H7 (cell line): ENCODE measurements around the gene GTSF1L. TPM values are rescaled to one million over a fixed set of nuclear protein-coding genes. Genes with fewer than 3 reads are reported as not detected.

Experiments used
- DNase-seq: peaks from one replicate; pipeline ENCODE4 v3.0.0; 2012
- H3K27me3 ChIP-seq: 2 replicates; pipeline ENCODE4 v1.6.0; 2011; ENCODE audit warnings: mild to moderate bottlenecking, low read length; ENCODE audit not compliant: control insufficient read depth, insufficient read depth
- H3K36me3 ChIP-seq: replicated peaks from 2 replicates; pipeline ENCODE4 v1.5.1; 2011; ENCODE audit warnings: low read length; ENCODE audit not compliant: control insufficient read depth, insufficient read depth
- H3K4me3 ChIP-seq: 2 replicates; pipeline ENCODE4 v1.5.1; 2011; ENCODE audit warnings: low read depth, mild to moderate bottlenecking, control low read depth, low read length, moderate library complexity; ENCODE audit not compliant: insufficient read depth
- total RNA-seq: library from RNA; depleted of rRNA; stranded (reverse); fragments of >200 nt; shearing (Covaris generic); gene quantifications from 2 replicates; pipeline ENCODE4 v1.2.3, GENCODE V29; 2014

The GTSF1L gene
- total RNA-seq, 1 experiment from 2014 or later = not detected

DNA sequence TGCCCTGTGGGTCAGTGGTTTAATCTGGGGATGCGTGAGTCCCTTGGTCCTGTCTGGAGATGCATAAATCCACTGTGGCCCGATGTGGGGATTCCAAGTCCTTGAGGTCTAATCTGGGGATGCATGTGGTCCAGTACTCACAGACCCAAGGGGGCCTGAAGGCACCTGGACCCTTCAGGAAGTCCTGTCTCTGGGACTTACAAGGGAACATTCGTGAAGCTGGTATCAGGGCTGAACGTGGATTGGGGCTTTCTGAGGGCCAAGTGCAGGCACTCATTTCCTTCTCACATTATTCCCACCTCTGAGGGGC is 25.2 kb upstream of the GTSF1L start:
- no peaks in the 10 kb centered on the region for H3K36me3 ChIP-seq

DNA sequence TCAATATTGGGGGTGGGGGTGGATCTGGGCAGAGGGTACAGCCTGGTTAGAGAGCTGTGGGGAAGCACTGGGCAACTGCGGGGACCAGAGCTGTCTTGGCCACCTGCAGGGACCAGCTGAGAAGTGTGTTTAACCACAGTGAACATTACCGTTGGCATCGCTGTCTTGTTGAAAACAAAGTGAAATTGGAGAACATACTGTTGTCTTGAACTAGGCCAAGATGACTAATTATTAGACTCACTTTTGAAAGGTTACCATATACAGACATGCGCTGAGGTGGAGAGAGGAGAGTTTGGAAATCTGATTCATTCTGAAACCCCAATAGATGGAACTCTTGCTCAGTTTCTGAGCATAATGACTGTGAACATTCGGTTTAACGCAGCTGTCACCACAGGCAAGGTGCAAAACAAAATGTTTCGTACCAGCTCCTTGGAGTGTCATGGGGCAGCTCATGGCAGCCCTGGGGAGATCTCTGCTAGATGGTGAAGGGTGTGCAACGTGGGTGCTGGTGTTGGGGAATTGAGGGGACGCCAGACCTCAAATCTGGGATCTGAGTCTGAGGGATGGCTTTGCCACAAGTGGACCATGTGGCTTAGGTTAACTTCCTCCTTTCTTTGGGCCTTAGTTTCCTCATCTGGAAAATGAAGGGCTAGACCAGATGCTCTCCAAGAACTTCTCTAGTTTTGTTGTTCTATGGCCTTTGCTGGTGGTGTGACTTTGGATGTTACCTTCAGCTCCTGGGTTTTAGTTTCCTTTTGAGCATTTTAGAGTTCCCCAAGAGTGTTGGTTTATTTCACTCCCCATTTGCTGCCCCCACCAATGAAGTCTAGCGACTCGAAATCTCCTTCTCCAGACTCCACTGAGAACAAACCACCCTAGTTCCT is 24.6 kb upstream of the GTSF1L start:
- Histone ChIP-seq H3K36me3 (no peaks in the 10 kb centered on the region), H3K4me3 (no peak overlapping the region), H3K27me3 (no peaks in the 10 kb centered on the region)
- DNase-seq = no peak

More for the DNA sequence above, 25.2 kb upstream of the GTSF1L start:
- no peaks in the 10 kb centered on the region for H3K27me3 ChIP-seq
- H3K4me3 ChIP-seq = no peak overlapping the region
- DNase-seq = no peak

DNA sequence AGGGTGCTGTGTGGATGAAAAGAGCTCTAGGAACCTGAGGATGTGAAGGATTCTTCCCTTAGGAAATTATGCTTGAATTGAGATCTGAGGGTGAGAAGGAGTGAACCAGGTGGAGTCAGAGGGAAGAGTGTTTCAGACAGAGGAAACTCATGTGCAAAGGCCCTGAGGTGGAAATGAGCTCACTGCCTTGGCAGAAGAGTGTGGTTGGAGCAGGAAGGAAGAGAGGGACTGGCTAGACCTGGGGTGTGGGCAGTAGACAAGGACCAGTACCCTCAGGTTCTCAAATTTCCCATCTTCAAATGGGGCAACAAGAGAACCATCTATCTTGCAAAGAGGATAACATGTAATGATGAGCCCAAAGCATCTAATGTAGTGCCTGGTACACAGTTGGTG is 24.0 kb upstream of the GTSF1L start:
- Histone ChIP-seq H3K36me3 (no peaks in the 10 kb centered on the region), H3K4me3 (no peak overlapping the region), H3K27me3 (no peaks in the 10 kb centered on the region)
- no peak for DNase-seq

DNA sequence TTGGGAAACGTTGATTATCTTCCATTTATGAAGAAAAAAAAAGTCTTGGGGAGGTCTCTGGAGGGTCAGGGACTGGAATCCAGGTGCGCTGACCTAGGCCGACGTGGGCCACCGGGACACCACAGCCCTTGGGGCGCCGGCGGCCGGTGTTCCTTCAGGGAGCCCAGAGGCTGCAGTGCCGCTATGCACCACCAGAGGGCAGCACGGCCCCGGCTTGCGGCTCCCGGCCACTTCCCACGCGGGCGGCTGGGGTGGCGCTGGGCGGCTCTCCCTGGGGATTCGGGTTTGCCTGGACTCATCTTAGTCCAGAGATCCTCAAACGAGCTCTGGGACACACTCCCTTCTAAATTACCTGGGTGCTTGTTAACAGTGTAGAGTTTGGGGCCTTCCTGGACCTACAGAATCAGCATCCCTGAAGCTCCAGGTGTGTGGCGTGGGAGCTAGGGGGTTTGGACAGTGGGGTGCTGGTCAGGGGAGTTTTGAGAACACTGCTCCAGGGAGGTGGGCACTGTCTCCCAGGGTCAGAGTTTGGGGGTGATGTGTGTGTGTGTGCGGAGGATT is 23.0 kb upstream of the GTSF1L start:
- H3K27me3 ChIP-seq = no peaks in the 10 kb centered on the region
- H3K36me3 ChIP-seq = no peaks in the 10 kb centered on the region
- DNase-seq = peak; percentile 95
- H3K4me3 ChIP-seq = no peak overlapping the region

DNA sequence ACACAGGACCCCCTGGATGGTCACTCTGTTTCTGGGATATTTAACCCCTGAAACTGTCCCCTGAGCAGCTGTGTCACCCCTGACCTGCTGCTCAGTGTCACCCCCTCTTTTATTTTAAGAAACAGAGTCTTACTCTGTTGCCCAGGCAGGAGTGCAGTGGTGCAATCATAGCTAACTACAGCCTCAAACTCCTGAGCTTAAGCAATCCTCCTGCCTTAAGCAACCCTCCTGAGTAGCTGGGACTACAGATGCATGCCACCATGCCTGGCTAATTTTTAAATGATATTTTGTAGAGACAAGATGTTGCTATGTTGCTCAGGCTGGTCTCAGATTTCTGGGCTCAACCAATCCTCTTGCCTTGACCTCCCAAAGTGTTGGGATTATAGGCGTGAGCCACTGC is 21.5 kb upstream of the GTSF1L start:
- DNase-seq = no peak
- H3K36me3 ChIP-seq = no peaks in the 10 kb centered on the region
- H3K4me3 ChIP-seq = no peak overlapping the region
- no peaks in the 10 kb centered on the region for H3K27me3 ChIP-seq

- Histone ChIP-seq H3K27me3 (no peaks in the 10 kb centered on the region), H3K4me3 (no peak overlapping the region), H3K36me3 (no peaks in the 10 kb centered on the region)
- DNase-seq = peak; percentile 36
Observed at GRCh38 chr20:43746344-43747137, 19.7 kb upstream of the GTSF1L start.

GRCh38 chr20:43744966-43745730 is 18.3 kb upstream of the GTSF1L start:
- DNase-seq = peak; percentile 70

GRCh38 chr20:43744151-43744611 is 17.4 kb upstream of the GTSF1L start:
- Histone ChIP-seq H3K4me3 (no peak overlapping the region), H3K27me3 (no peaks in the 10 kb centered on the region), H3K36me3 (no peaks in the 10 kb centered on the region)
- DNase-seq = peak; percentile 43

More at GRCh38 chr20:43744966-43745730, 18.3 kb upstream of the GTSF1L start:
- Histone ChIP-seq H3K4me3 (no peak overlapping the region), H3K36me3 (no peaks in the 10 kb centered on the region), H3K27me3 (no peaks in the 10 kb centered on the region)

- Histone ChIP-seq H3K4me3 (no peak overlapping the region), H3K36me3 (no peaks in the 10 kb centered on the region), H3K27me3 (no peaks in the 10 kb centered on the region)
- DNase-seq = no peak
Observed at GRCh38 chr20:43740642-43741041, 13.8 kb upstream of the GTSF1L start.

GRCh38 chr20:43739148-43739749 is 12.4 kb upstream of the GTSF1L start:
- Histone ChIP-seq H3K4me3 (no peak overlapping the region), H3K27me3 (no peaks in the 10 kb centered on the region), H3K36me3 (no peaks in the 10 kb centered on the region)
- DNase-seq = no peak

DNA sequence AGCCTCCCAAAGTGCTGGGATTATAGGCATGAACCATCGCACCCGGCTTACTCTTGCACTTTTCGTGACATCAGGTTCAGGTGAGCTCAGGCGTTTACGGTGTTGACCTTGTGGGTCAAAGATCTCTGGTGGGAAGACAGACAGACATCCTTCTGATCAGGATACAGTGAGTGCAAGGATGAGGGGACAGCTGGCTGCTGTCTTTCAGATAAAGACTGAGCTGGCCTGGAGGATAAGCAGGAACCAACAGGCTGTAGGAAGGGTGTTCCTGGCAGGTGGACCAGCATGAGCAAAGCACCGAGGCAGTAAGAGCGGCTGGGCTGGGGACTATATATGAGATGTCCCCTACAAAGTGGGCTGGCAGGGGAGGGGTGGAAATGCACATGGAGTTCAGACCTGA is 11.1 kb upstream of the GTSF1L start:
- no peaks in the 10 kb centered on the region for H3K27me3 ChIP-seq
- no peak for DNase-seq
- no peak overlapping the region for H3K4me3 ChIP-seq
- no peaks in the 10 kb centered on the region for H3K36me3 ChIP-seq

DNA sequence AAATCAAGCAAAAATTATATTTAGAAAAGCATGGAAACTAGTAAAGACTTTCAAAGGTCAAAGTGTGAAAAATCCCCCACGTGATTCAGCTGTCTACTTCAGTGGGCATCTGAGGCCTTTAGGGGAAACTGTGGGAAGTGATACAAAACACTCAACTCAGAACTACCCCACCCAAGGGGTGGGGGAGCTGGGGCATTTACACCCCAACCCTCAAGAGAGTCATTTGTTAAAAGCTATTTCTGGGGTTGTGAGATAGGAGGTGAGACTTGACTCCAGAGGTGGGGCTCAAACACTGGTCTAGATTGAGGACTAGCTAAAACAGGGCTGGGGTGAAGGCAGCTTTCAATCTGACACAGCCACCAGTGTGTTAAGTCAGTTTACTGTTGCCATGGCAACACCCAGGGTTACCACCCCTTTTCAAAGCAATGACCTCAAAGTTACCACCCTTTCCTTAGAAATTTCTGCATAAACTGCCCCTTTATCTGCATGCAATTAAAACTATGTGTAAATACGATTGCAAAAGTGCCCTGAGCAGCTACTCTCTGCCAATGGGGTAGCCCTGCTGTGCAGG is 9.9 kb upstream of the GTSF1L start:
- Histone ChIP-seq H3K4me3 (no peak overlapping the region), H3K36me3 (no peaks in the 10 kb centered on the region), H3K27me3 (no peaks in the 10 kb centered on the region)
- peak; percentile 71 for DNase-seq

GRCh38 chr20:43731927-43732326 is 5.1 kb upstream of the GTSF1L start:
- DNase-seq = no peak
- no peaks in the 10 kb centered on the region for H3K27me3 ChIP-seq
- H3K36me3 ChIP-seq = no peaks in the 10 kb centered on the region
- H3K4me3 ChIP-seq = no peak overlapping the region

GRCh38 chr20:43731469-43731868 is 4.7 kb upstream of the GTSF1L start:
- Histone ChIP-seq H3K27me3 (no peaks in the 10 kb centered on the region), H3K36me3 (no peaks in the 10 kb centered on the region), H3K4me3 (no peak overlapping the region)
- DNase-seq = no peak
